HL-60/S4 (cell line): ENCODE results near the gene ABCE1.
"Not testable (repeated sequence)": the region's sequence is repeated elsewhere in the genome, so short reads cannot be mapped to it uniquely, and the experiment has no call there.

Experiments used
- in situ Hi-C: fragments of 300-500 bp; cut with MboI; formaldehyde crosslinking; loops from 2 replicates; pipeline ENCODE4 v1.14.3; 2022; ENCODE audit warnings: low sequenced_read_pairs

ABCE1 gene

GRCh38 chr4:145101091-145101490 lies 3.0 kb downstream of the ABCE1 start:
- in situ Hi-C loops, result no loop called here

- in situ Hi-C loops, result no loop called here
These were observed 4.5 kb downstream of the ABCE1 start for GRCh38 chr4:145102619-145103018.

- in situ Hi-C loops, result no loop called here
These were observed 5.4 kb downstream of the ABCE1 start for GRCh38 chr4:145103496-145103895.

- in situ Hi-C loops, result no loop called here
These were observed 9.0 kb downstream of the ABCE1 start for GRCh38 chr4:145107126-145107525.

- in situ Hi-C loops, result no loop called here
These were observed 10.0 kb downstream of the ABCE1 start for GRCh38 chr4:145108128-145108527.

- in situ Hi-C loops, result no loop called here
These were observed 27.3 kb downstream of the ABCE1 start for GRCh38 chr4:145125396-145125795.

GRCh38 chr4:145130130-145130529 lies 32.0 kb downstream of the ABCE1 start:
- in situ Hi-C loops, result no loop called here

GRCh38 chr4:145130788-145131399 lies 32.8 kb downstream of the ABCE1 start:
- in situ Hi-C loops, result no loop called here

DNA sequence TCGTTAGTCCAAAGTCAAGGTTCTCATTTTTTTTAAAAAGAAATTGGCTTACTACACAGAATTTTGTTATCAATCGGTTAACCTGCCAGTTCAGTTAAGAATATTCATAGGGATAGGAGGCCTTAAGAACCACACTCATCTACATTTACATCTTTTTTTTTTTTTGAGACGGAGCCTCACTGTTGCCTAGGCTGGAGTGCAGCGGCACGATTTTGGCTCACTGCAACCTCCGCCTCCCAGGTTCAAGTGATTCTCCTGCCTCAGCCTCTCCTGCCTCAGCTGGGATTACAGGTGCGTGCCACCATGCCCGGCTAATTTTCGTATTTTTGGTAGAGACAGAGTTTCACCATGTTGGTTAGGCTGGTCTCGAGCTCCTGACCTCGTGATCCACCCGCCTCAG lies 33.7 kb downstream of the ABCE1 start:
- in situ Hi-C loops, result no loop called here

GRCh38 chr4:145132511-145133098 lies 34.5 kb downstream of the ABCE1 start:
- in situ Hi-C loops, result no loop called here

DNA sequence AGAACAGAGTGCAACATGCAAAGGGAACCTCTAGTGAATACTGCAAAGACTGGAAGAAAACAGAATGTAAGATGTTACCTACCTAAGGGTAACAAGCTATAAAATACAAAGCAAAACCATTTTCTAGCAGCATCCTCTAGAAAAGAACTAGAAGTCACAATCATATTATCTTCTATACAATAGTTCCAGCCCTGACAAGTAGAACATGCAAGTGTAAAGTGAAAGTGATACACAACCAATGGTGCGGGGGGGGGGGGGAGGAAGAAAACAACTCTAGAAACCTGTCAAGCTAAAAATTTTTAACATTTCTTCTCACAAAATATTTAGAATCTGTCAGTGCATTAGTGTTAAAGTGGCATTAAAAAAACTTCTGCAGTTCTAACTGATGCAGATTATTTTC lies 38.1 kb downstream of the ABCE1 start:
- in situ Hi-C loops, result not testable (repeated sequence)

- in situ Hi-C loops, result no loop called here
These were observed 50.9 kb downstream of the ABCE1 start for GRCh38 chr4:145148980-145149379.

DNA sequence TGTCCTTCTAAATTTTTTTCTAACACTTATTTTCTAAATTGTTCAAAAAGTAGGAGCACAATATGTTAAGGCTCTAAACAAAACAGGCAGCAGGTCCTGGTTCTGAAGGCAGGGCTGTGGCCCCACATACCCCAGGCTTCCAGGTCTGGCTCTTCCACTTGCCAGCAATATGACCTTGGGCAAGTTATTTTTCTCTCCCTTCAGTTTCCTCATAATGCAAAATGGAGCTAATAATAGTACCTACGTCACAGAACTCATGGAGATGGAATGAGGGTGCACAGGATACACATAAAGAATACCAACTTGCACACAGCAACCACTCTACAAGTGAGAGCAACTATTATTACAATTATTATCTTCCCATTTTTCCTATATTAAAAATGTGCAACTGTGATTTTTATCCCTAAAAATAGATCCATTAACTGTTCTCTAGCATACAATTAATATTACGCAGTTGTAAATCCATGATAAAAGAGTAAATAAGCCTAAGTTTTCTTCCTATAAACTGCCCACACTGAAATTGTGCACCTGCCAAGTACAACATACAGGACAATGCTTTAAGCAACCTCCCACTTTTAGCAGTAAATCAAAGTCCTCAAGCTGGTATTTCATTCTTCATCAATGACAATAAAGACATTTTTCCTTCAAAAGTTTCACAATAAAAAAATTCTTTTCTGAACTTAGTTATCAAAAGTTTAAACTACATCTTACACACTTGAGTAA lies 55.2 kb downstream of the ABCE1 start:
- in situ Hi-C loops, result no loop called here

- in situ Hi-C loops, result no loop called here
These were observed 55.8 kb downstream of the ABCE1 start for GRCh38 chr4:145153904-145154298.

DNA sequence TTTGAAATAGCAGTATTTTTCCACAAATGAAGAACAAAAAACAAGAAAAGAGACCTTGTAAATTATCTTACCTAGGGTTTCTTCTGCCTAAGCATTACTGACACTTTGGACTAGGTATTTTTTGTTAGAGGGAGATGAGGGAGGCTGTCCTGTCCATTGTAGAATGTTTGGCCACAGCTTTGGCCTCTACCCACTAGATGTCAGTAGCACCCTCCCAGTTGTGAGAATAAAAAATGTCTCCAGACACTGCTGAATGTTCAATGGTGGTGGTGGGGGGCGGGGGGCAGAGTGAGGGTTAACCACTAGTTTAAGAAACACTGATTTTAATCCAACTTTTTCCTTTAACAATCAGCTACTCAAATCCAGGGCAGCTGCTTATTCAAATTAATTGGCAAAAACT lies 56.5 kb downstream of the ABCE1 start:
- in situ Hi-C loops, result no loop called here

- in situ Hi-C loops, result no loop called here
These were observed 57.3 kb downstream of the ABCE1 start for GRCh38 chr4:145155268-145155870.

GRCh38 chr4:145156986-145157385 lies 58.9 kb downstream of the ABCE1 start:
- in situ Hi-C loops, result no loop called here

DNA sequence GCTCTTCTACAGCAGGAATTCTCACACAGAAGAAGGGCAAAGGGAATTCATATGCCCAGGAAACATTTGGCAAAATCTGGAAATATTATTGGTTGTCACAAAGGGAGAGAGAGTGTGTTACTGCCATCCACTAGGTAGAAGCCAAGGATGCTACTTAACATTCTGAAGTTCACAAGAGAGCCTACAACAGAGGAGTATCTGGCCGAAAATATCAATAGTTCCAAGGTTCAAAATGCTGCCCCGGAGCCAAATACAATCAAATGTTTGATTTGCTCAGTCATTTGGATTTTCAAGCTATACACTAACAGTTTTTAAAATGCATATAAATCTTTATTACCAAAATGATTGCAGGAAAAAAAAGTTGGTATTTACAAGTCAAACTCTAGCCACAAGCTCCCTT lies 63.4 kb downstream of the ABCE1 start:
- in situ Hi-C loops, result no loop called here

GRCh38 chr4:145167887-145168286 lies 69.8 kb downstream of the ABCE1 start:
- in situ Hi-C loops, result no loop called here

DNA sequence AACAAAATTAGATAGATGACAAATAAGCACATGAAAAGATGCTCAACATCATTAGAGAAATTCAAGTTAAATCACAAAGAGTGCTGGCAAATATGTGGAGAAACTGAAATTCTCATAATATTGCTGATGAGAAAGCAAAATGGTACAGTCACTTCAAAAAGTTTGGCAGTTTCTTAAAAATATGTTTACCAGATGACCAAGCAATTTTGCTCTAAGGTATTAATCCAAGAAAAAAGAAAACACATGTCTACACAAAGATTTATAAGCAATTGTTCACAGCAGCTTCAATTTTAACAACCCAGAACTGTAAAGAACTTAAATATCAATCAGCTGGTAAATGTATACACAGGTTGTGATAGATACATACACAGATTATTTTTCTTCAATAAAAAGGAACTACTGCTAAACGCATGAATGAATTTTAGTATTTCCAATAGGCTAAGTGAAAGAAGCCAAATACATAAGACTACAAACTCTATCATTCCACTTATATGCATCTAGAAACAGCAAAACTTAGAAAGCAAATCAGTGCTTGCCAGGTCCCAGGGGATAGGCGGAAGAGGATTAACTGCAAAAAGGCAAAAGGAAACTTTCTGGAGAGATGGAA lies 70.6 kb downstream of the ABCE1 start:
- in situ Hi-C loops, result no loop called here

- in situ Hi-C loops, result no loop called here
These were observed 72.1 kb downstream of the ABCE1 start for GRCh38 chr4:145170223-145170622.

GRCh38 chr4:145171911-145172310 lies 73.8 kb downstream of the ABCE1 start:
- in situ Hi-C loops, result no loop called here
